ENCODE results near the gene NCKAP5. TPM values are rescaled to one million over a fixed set of nuclear protein-coding genes. Genes with fewer than 3 reads are reported as not detected.

The NCKAP5 gene
- total and polyA plus RNA-seq, 2 of the 13 experiments (the other 11 are each of a cell fraction or from before 2014, with no cell fraction given), result 0.01 TPM; not detected in 1

DNA sequence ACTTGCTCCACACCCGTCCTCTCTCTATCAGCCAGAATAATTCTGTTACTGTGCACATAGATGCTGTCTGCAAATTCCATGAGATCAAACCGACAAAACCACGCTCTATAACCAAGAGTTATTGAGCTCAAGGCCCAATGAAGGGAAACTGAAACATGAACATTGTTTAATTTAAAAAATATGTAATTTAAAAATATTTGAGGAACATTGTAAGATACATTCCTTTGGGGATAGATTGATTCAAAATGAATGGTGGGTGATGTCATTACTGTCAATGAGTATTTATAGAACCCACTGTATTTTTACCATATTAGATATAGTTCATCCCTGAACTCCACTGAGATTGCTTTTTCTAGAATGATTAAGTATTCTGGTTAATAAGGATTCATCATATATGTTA, 50.4 kb downstream of the NCKAP5 start:
- H2AFZ ChIP-seq (ENCODE audit: low read length), result no peak overlapping the region
- H3K4me3 ChIP-seq (replicated peaks in 1 of 3; ENCODE audit: insufficient read depth in 1 of 3, low read depth in 2 of 3, low read length in 3 of 3), result no peak overlapping the region
- ChIA-PET CTCF (ENCODE audit: low intra/inter-chr PET ratio, low total read pairs) (interaction anchor here (2.1 kb wide), 1 partner anchor 326 kb away, joined by 9 read pairs; no protein-coding TSS in a partner anchor), POLR2A (no interaction called here)
- no peak overlapping the region for H3K27ac ChIP-seq (ENCODE audit: extremely low read length, insufficient read depth, low read length)
- H3K4me1 ChIP-seq (ENCODE audit: insufficient read depth, low read length), result no peaks in the 10 kb centered on the region
- no peaks in the 10 kb centered on the region for H4K20me1 ChIP-seq (ENCODE audit: insufficient read depth, low read length)
- no peak overlapping the region for H3K9ac ChIP-seq (ENCODE audit: insufficient read depth, low read depth, low read length)
- intact Hi-C loops (cut with micrococcal nuclease; ENCODE audit: unreplicated experiment) (loop anchor here (2.0 kb wide), 1 partner anchor 43 kb away; no protein-coding TSS in a partner anchor), in situ Hi-C loops (cut with HindIII; ENCODE audit: extremely low pct_ligation_motif_present, low pct_unique_long_range_greater_than_20kb) (loop anchor here (5.0 kb wide), 1 partner anchor 264 kb away; no protein-coding TSS in a partner anchor)
- H3K4me2 ChIP-seq (ENCODE audit: low read depth, low read length), result no peak overlapping the region
- no peaks in the 10 kb centered on the region for H3K36me3 ChIP-seq (replicated peaks in 1 of 2; ENCODE audit: control insufficient read depth in 1 of 2, insufficient read depth in 2 of 2, low read length in 2 of 2)
- ATAC-seq (no peak), DNase-seq (ENCODE audit: low spot score) (no peak), FAIRE-seq (no peak)
- H3K79me2 ChIP-seq (ENCODE audit: insufficient read depth, low read length), result no peaks in the 10 kb centered on the region
- BruUV-seq (replicated peaks), result no TSS peak
- WGBS (ENCODE audit: low lambda C conversion rate), result 51% methylated on average over 3 of the region's 3 CpGs
- no peaks in the 10 kb centered on the region for H3K9me3 ChIP-seq (ENCODE audit: low read length)
- H3K27me3 ChIP-seq (ENCODE audit: control insufficient read depth in 1 of 2, insufficient read depth in 2 of 2, low read length in 2 of 2), result no peaks in the 10 kb centered on the region
- TF ChIP-seq SOX6 (IDR thresholded peaks at IDR 0.05) (no peak), SOX6 (CRISPR knock-in tag; IDR thresholded peaks at IDR 0.05) (no peak), FOXK1 (CRISPR knock-in tag; IDR thresholded peaks at IDR 0.05; ENCODE audit: borderline replicate concordance, low read depth) (no peak), ZNF768 (CRISPR knock-in tag; IDR thresholded peaks at IDR 0.05) (no peak), DNMT1 (CRISPR knock-in tag; IDR thresholded peaks at IDR 0.05) (no peak), ZSCAN9 (CRISPR knock-in tag; IDR thresholded peaks at IDR 0.05; ENCODE audit: borderline replicate concordance) (no peak), MZF1 (CRISPR knock-in tag; IDR thresholded peaks at IDR 0.05; ENCODE audit: borderline replicate concordance) (no peak), XBP1 (CRISPR knock-in tag; IDR thresholded peaks at IDR 0.05) (no peak), ZNF543 (CRISPR knock-in tag; IDR thresholded peaks at IDR 0.05) (no peak), YEATS2 (CRISPR knock-in tag; IDR thresholded peaks at IDR 0.05; ENCODE audit: borderline replicate concordance) (no peak), JARID2 (CRISPR knock-in tag; IDR thresholded peaks at IDR 0.05; ENCODE audit: insufficient replicate concordance) (no peak), SIN3A (IDR thresholded peaks at IDR 0.05; ENCODE audit: borderline replicate concordance, low read depth, low read length) (no peak), MYC (CRISPR knock-in tag; IDR thresholded peaks at IDR 0.05; ENCODE audit: borderline replicate concordance) (no peak), BHLHE40 (IDR thresholded peaks at IDR 0.05; ENCODE audit: low read length) (no peak), ZBTB44 (CRISPR knock-in tag; IDR thresholded peaks at IDR 0.05) (no peak)
- TF ChIP-seq, protein P1, sequence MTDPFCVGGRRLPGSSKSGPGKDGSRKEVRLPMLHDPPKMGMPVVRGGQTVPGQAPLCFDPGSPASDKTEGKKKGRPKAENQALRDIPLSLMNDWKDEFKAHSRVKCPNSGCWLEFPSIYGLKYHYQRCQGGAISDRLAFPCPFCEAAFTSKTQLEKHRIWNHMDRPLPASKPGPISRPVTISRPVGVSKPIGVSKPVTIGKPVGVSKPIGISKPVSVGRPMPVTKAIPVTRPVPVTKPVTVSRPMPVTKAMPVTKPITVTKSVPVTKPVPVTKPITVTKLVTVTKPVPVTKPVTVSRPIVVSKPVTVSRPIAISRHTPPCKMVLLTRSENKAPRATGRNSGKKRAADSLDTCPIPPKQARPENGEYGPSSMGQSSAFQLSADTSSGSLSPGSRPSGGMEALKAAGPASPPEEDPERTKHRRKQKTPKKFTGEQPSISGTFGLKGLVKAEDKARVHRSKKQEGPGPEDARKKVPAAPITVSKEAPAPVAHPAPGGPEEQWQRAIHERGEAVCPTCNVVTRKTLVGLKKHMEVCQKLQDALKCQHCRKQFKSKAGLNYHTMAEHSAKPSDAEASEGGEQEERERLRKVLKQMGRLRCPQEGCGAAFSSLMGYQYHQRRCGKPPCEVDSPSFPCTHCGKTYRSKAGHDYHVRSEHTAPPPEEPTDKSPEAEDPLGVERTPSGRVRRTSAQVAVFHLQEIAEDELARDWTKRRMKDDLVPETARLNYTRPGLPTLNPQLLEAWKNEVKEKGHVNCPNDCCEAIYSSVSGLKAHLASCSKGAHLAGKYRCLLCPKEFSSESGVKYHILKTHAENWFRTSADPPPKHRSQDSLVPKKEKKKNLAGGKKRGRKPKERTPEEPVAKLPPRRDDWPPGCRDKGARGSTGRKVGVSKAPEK (CRISPR knock-in tag; IDR thresholded peaks at IDR 0.05; ENCODE audit: borderline replicate concordance), result no peak
- TF ChIP-seq, protein P2, sequence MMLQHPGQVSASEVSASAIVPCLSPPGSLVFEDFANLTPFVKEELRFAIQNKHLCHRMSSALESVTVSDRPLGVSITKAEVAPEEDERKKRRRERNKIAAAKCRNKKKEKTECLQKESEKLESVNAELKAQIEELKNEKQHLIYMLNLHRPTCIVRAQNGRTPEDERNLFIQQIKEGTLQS (CRISPR knock-in tag; IDR thresholded peaks at IDR 0.05), result no peak
- TF ChIP-seq, protein P3, sequence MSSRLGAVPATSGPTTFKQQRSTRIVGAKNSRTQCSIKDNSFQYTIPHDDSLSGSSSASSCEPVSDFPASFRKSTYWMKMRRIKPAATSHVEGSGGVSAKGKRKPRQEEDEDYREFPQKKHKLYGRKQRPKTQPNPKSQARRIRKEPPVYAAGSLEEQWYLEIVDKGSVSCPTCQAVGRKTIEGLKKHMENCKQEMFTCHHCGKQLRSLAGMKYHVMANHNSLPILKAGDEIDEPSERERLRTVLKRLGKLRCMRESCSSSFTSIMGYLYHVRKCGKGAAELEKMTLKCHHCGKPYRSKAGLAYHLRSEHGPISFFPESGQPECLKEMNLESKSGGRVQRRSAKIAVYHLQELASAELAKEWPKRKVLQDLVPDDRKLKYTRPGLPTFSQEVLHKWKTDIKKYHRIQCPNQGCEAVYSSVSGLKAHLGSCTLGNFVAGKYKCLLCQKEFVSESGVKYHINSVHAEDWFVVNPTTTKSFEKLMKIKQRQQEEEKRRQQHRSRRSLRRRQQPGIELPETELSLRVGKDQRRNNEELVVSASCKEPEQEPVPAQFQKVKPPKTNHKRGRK (CRISPR knock-in tag; IDR thresholded peaks at IDR 0.05), result no peak
- TF ChIP-seq, protein P4, sequence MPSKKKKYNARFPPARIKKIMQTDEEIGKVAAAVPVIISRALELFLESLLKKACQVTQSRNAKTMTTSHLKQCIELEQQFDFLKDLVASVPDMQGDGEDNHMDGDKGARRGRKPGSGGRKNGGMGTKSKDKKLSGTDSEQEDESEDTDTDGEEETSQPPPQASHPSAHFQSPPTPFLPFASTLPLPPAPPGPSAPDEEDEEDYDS (CRISPR knock-in tag; IDR thresholded peaks at IDR 0.05), result no peak

Measured in HepG2 (cell line).